ENCODE measurements around the gene PITPNB. TPM values are rescaled to one million over a fixed set of nuclear protein-coding genes. Genes with fewer than 3 reads are reported as not detected.

PITPNB gene
- total and polyA plus RNA-seq, 2 of the 13 experiments (the other 11 are each of a cell fraction or from before 2014, with no cell fraction given), result 17.0 to 30.1 TPM

DNA sequence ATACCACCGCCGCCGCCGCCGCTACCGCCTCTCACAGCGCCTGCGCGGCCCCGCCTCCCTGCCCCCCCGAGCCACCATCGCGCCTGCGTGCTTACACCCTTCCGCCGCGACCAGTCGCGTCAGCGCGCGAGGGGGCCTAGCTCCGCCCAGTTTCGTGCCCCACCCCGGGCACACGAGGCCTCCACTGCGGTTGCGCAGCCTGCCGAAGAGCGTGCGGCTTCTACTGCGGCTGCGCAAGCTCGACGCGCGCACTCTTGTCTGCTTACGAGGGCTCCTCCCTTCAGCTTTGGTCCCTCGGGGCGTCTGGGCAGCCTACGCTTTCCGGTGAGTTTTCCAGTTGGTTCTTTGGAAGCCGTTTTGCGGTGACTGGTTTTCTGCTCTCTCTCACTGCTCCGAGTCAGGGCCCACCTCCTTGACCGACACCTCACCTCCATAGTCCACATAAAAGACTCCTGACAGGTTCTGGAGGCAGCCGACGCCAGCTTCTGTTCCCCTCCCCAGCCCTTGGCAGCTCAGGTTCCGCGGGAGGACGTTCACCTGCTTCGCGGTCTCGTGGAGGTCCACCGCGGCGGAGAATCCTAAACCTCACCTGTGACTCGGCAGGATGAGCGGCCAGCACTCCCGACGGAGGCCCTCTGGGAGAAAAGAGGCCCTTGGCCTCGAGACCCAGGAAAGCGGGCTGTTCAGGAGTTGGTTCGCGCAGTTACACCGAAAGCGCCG is at the start of gene PITPNB (continued):
- TF ChIP-seq ZNF224 (CRISPR knock-in tag; IDR thresholded peaks at IDR 0.05) (no peak; the same call in 1 of the 2 replicates), RBM22 (optimal IDR thresholded peaks at IDR 0.05; ENCODE audit: low read length) (no peak), HDAC2 (CRISPR knock-in tag; IDR thresholded peaks at IDR 0.05) (0 out of 2 replicates have a peak, but pooled peaks have one; percentile 31), AKAP8 (CRISPR knock-in tag; IDR thresholded peaks at IDR 0.05) (no peak), ZNF567 (CRISPR knock-in tag; IDR thresholded peaks at IDR 0.05; ENCODE audit: borderline replicate concordance) (no peak), ZFYVE20 (CRISPR knock-in tag; IDR thresholded peaks at IDR 0.05; ENCODE audit: borderline replicate concordance, low read depth) (no peak), ZNF556 (CRISPR knock-in tag; IDR thresholded peaks at IDR 0.05; ENCODE audit: borderline replicate concordance) (peak; percentile 10; the same call in 1 of the 2 replicates), KDM5B (CRISPR knock-in tag; IDR thresholded peaks at IDR 0.05; ENCODE audit: borderline replicate concordance) (peak; percentile 54; the same call in 1 of the 2 replicates)
- TF ChIP-seq, protein P1, sequence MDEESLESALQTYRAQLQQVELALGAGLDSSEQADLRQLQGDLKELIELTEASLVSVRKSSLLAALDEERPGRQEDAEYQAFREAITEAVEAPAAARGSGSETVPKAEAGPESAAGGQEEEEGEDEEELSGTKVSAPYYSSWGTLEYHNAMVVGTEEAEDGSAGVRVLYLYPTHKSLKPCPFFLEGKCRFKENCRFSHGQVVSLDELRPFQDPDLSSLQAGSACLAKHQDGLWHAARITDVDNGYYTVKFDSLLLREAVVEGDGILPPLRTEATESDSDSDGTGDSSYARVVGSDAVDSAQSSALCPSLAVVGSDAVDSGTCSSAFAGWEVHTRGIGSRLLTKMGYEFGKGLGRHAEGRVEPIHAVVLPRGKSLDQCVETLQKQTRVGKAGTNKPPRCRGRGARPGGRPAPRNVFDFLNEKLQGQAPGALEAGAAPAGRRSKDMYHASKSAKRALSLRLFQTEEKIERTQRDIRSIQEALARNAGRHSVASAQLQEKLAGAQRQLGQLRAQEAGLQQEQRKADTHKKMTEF (CRISPR knock-in tag; IDR thresholded peaks at IDR 0.05), result peak; percentile 69
- TF ChIP-seq, protein P2, sequence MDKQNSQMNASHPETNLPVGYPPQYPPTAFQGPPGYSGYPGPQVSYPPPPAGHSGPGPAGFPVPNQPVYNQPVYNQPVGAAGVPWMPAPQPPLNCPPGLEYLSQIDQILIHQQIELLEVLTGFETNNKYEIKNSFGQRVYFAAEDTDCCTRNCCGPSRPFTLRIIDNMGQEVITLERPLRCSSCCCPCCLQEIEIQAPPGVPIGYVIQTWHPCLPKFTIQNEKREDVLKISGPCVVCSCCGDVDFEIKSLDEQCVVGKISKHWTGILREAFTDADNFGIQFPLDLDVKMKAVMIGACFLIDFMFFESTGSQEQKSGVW (CRISPR knock-in tag; IDR thresholded peaks at IDR 0.05; ENCODE audit: borderline replicate concordance), result no peak
- TF ChIP-seq, protein P3, sequence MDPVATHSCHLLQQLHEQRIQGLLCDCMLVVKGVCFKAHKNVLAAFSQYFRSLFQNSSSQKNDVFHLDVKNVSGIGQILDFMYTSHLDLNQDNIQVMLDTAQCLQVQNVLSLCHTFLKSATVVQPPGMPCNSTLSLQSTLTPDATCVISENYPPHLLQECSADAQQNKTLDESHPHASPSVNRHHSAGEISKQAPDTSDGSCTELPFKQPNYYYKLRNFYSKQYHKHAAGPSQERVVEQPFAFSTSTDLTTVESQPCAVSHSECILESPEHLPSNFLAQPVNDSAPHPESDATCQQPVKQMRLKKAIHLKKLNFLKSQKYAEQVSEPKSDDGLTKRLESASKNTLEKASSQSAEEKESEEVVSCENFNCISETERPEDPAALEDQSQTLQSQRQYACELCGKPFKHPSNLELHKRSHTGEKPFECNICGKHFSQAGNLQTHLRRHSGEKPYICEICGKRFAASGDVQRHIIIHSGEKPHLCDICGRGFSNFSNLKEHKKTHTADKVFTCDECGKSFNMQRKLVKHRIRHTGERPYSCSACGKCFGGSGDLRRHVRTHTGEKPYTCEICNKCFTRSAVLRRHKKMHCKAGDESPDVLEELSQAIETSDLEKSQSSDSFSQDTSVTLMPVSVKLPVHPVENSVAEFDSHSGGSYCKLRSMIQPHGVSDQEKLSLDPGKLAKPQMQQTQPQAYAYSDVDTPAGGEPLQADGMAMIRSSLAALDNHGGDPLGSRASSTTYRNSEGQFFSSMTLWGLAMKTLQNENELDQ (CRISPR knock-in tag; IDR thresholded peaks at IDR 0.05; ENCODE audit: borderline replicate concordance), result no peak
- TF ChIP-seq, protein P4, sequence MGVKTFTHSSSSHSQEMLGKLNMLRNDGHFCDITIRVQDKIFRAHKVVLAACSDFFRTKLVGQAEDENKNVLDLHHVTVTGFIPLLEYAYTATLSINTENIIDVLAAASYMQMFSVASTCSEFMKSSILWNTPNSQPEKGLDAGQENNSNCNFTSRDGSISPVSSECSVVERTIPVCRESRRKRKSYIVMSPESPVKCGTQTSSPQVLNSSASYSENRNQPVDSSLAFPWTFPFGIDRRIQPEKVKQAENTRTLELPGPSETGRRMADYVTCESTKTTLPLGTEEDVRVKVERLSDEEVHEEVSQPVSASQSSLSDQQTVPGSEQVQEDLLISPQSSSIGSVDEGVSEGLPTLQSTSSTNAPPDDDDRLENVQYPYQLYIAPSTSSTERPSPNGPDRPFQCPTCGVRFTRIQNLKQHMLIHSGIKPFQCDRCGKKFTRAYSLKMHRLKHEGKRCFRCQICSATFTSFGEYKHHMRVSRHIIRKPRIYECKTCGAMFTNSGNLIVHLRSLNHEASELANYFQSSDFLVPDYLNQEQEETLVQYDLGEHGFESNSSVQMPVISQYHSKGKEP (CRISPR knock-in tag; IDR thresholded peaks at IDR 0.05), result no peak
- TF ChIP-seq, protein P5, sequence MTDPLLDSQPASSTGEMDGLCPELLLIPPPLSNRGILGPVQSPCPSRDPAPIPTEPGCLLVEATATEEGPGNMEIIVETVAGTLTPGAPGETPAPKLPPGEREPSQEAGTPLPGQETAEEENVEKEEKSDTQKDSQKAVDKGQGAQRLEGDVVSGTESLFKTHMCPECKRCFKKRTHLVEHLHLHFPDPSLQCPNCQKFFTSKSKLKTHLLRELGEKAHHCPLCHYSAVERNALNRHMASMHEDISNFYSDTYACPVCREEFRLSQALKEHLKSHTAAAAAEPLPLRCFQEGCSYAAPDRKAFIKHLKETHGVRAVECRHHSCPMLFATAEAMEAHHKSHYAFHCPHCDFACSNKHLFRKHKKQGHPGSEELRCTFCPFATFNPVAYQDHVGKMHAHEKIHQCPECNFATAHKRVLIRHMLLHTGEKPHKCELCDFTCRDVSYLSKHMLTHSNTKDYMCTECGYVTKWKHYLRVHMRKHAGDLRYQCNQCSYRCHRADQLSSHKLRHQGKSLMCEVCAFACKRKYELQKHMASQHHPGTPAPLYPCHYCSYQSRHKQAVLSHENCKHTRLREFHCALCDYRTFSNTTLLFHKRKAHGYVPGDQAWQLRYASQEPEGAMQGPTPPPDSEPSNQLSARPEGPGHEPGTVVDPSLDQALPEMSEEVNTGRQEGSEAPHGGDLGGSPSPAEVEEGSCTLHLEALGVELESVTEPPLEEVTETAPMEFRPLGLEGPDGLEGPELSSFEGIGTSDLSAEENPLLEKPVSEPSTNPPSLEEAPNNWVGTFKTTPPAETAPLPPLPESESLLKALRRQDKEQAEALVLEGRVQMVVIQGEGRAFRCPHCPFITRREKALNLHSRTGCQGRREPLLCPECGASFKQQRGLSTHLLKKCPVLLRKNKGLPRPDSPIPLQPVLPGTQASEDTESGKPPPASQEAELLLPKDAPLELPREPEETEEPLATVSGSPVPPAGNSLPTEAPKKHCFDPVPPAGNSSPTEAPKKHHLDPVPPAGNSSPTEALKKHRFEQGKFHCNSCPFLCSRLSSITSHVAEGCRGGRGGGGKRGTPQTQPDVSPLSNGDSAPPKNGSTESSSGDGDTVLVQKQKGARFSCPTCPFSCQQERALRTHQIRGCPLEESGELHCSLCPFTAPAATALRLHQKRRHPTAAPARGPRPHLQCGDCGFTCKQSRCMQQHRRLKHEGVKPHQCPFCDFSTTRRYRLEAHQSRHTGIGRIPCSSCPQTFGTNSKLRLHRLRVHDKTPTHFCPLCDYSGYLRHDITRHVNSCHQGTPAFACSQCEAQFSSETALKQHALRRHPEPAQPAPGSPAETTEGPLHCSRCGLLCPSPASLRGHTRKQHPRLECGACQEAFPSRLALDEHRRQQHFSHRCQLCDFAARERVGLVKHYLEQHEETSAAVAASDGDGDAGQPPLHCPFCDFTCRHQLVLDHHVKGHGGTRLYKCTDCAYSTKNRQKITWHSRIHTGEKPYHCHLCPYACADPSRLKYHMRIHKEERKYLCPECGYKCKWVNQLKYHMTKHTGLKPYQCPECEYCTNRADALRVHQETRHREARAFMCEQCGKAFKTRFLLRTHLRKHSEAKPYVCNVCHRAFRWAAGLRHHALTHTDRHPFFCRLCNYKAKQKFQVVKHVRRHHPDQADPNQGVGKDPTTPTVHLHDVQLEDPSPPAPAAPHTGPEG (CRISPR knock-in tag; IDR thresholded peaks at IDR 0.05), result no peak
